GM21423 (cell line): ENCODE data around the gene CSF3.
A peak's percentile ranks its signal among the peaks of the same experiment; 100 is the strongest.

Experiments
- ATAC-seq: cut with Tn5 transposase; IDR thresholded peaks from one replicate; pipeline ENCODE4 v1.9.1; 2021; ENCODE audit warnings: mild to moderate bottlenecking, moderate library complexity; ENCODE audit not compliant: unreplicated experiment

The CSF3 gene

GRCh38 chr17:40015005-40015997 lies at the start of gene CSF3:
Gene CSF3 (plus strand): TSS chr17:40015440. CDS start chr17:40015475, 35 bp downstream.
- no peak for ATAC-seq

- no peak for ATAC-seq
Observed at GRCh38 chr17:39966771-39967170, 48.5 kb upstream of the CSF3 start.

GRCh38 chr17:39968761-39969160 lies 46.5 kb upstream of the CSF3 start:
- no peak for ATAC-seq

- no peak for ATAC-seq
Observed at GRCh38 chr17:39969375-39969774, 45.9 kb upstream of the CSF3 start.

GRCh38 chr17:39970157-39970692 lies 45.0 kb upstream of the CSF3 start:
- no peak for ATAC-seq

- no peak for ATAC-seq
Observed at GRCh38 chr17:39971076-39971603, 44.1 kb upstream of the CSF3 start.

- ATAC-seq = no peak
Observed at GRCh38 chr17:39972271-39972670, 43.0 kb upstream of the CSF3 start.

GRCh38 chr17:39973496-39973895 lies 41.7 kb upstream of the CSF3 start:
- no peak for ATAC-seq

GRCh38 chr17:39974433-39974832 lies 40.8 kb upstream of the CSF3 start:
- ATAC-seq = no peak

- ATAC-seq = no peak
Observed at GRCh38 chr17:39975801-39976200, 39.4 kb upstream of the CSF3 start.

GRCh38 chr17:39979016-39979670 lies 36.1 kb upstream of the CSF3 start:
- ATAC-seq = no peak

GRCh38 chr17:39979893-39980350 lies 35.3 kb upstream of the CSF3 start:
- ATAC-seq = peak; percentile 4

- ATAC-seq = peak; percentile 92
Observed at GRCh38 chr17:39980351-39981206, 34.7 kb upstream of the CSF3 start, which contains the start of gene PSMD3. Gene PSMD3 (plus strand): TSS chr17:39980807. CDS start chr17:39980971, 164 bp downstream.

GRCh38 chr17:39981207-39981741 lies 34.0 kb upstream of the CSF3 start:
- ATAC-seq = no peak

- ATAC-seq = no peak
Observed at GRCh38 chr17:39981766-39982375, 33.4 kb upstream of the CSF3 start.

- ATAC-seq = no peak
Observed at GRCh38 chr17:39988206-39988810, 26.9 kb upstream of the CSF3 start.

GRCh38 chr17:39994448-39994847 lies 20.8 kb upstream of the CSF3 start:
- no peak for ATAC-seq

- ATAC-seq = no peak
Observed at GRCh38 chr17:39995438-39995837, 19.8 kb upstream of the CSF3 start.

- no peak for ATAC-seq
Observed at GRCh38 chr17:39996162-39996561, 19.1 kb upstream of the CSF3 start.
